DOHH2 (cell line): ENCODE measurements around the gene ISL2.
"Not testable (repeated sequence)": the region's sequence is repeated elsewhere in the genome, so short reads cannot be mapped to it uniquely, and the experiment has no call there.

Source experiments
- H3F3A ChIP-seq: fragments of 200-600 bp; sonication (generic), shearing (Covaris generic); 2 replicates; pipeline ENCODE4 v1.6.0; 2016; ENCODE audit warnings: antibody characterized with exemption, mild to moderate bottlenecking; ENCODE audit not compliant: control insufficient read depth, insufficient read depth
- H3K27ac ChIP-seq: fragments of 200-600 bp; sonication (generic); 2 replicates; pipeline ENCODE4 v1.5.1; 2014; ENCODE audit warnings: low read depth, mild to moderate bottlenecking, low read length, moderate library complexity
- H3K27me3 ChIP-seq: fragments of 200-600 bp; sonication (generic); 2 replicates; pipeline ENCODE4 v1.6.1; 2014; ENCODE audit warnings: mild to moderate bottlenecking, low read length, mixed read lengths; ENCODE audit not compliant: control insufficient read depth
- H3K36me3 ChIP-seq: fragments of 200-600 bp; sonication (generic); 2 replicates; pipeline ENCODE4 v1.6.1; 2014; ENCODE audit warnings: mild to moderate bottlenecking, low read length, moderate library complexity, mixed read lengths; ENCODE audit not compliant: control insufficient read depth
- H3K4me1 ChIP-seq: fragments of 200-600 bp; sonication (generic); 2 replicates; pipeline ENCODE4 v1.6.1; 2014; ENCODE audit warnings: mild to moderate bottlenecking, low read length, mixed read lengths; ENCODE audit not compliant: control insufficient read depth
- H3K4me2 ChIP-seq: fragments of 200-600 bp; sonication (generic); 2 replicates; pipeline ENCODE4 v1.6.0; 2014; ENCODE audit warnings: mild to moderate bottlenecking, low read length, moderate library complexity
- H3K4me3 ChIP-seq: fragments of 200-600 bp; sonication (generic); 2 replicates; pipeline ENCODE4 v1.5.1; 2014; ENCODE audit warnings: mild to moderate bottlenecking, low read length, mixed read lengths
- H3K79me2 ChIP-seq: fragments of 200-600 bp; sonication (generic); 2 replicates; pipeline ENCODE4 v1.6.1; 2014; ENCODE audit warnings: mild to moderate bottlenecking, low read length, mixed read lengths; ENCODE audit not compliant: control insufficient read depth
- H3K9me2 ChIP-seq: fragments of 200-600 bp; sonication (generic); replicated peaks from 2 replicates; pipeline ENCODE4 v1.6.1; 2014; ENCODE audit warnings: mild to moderate bottlenecking, low read length, mixed read lengths; ENCODE audit not compliant: control insufficient read depth
- H3K9me3 ChIP-seq: fragments of 200-600 bp; sonication (generic); 2 replicates; pipeline ENCODE4 v1.6.1; 2014; ENCODE audit warnings: antibody characterized with exemption, low read length, mixed read lengths; ENCODE audit not compliant: control insufficient read depth, insufficient read depth
- H4K20me1 ChIP-seq: fragments of 200-600 bp; sonication (generic); 2 replicates; pipeline ENCODE4 v1.6.0; 2014; ENCODE audit warnings: low read depth, mild to moderate bottlenecking, antibody characterized with exemption, low read length, moderate library complexity; ENCODE audit not compliant: control insufficient read depth, insufficient read depth
- CTCF ChIP-seq: fragments of 200-600 bp; sonication (generic); IDR thresholded peaks from one replicate; pipeline ENCODE4 v1.5.1; 2014; ENCODE audit warnings: antibody characterized with exemption, mild to moderate bottlenecking, low read depth, low read length; ENCODE audit not compliant: poor library complexity, severe bottlenecking
- EZH2phosphoT487 ChIP-seq: fragments of 200-600 bp; sonication (generic); IDR thresholded peaks from 2 replicates; pipeline ENCODE4 v1.6.1; 2017; ENCODE audit warnings: borderline replicate concordance, mild to moderate bottlenecking, antibody characterized with exemption, low read length, moderate library complexity, mixed read lengths

Gene ISL2

GRCh38 chr15:76311100-76311953 lies 25.2 kb upstream of the ISL2 start, which contains the start of gene ETFA:
Gene ETFA, minus strand, starts transcription at chr15:76311469. Its CDS starts 81 bp downstream, at chr15:76311388.
- H3K36me3 ChIP-seq: peaks cover 21% of the 10 kb centered on the region
- TF ChIP-seq EZH2phosphoT487 (no peak), CTCF (no peak)
- peak within 1 kb of the TSS; percentile 53 for H3K27ac ChIP-seq
- peaks cover 12% of the 10 kb centered on the region for H4K20me1 ChIP-seq
- H3K4me1 ChIP-seq: peaks cover 16% of the 10 kb centered on the region
- H3K27me3 ChIP-seq: no peaks in the 10 kb centered on the region
- H3K9me2 ChIP-seq: no peaks in the 10 kb centered on the region
- H3K4me3 ChIP-seq: peak within 1 kb of the TSS; percentile 100
- peak within 1 kb of the TSS; percentile 100 for H3K4me2 ChIP-seq
- H3F3A ChIP-seq: no peaks in the 10 kb centered on the region
- no peaks in the 10 kb centered on the region for H3K9me3 ChIP-seq
- peaks cover 49% of the 10 kb centered on the region for H3K79me2 ChIP-seq

GRCh38 chr15:76312540-76313174 lies 23.9 kb upstream of the ISL2 start:
- H3K4me2 ChIP-seq: no peak overlapping the region
- H3K27ac ChIP-seq: no peak overlapping the region
- H3K4me1 ChIP-seq: peaks cover 16% of the 10 kb centered on the region

GRCh38 chr15:76313175-76313567 lies 23.4 kb upstream of the ISL2 start:
- H3F3A ChIP-seq, H3K27me3 ChIP-seq, H3K9me2 ChIP-seq, H3K9me3 ChIP-seq, H3K4me3 ChIP-seq, H3K4me2 ChIP-seq, H4K20me1 ChIP-seq, H3K27ac ChIP-seq: not testable (repeated sequence)
- peaks cover 15% of the 10 kb centered on the region for H3K36me3 ChIP-seq
- peaks cover 31% of the 10 kb centered on the region for H3K79me2 ChIP-seq
- peaks cover 16% of the 10 kb centered on the region for H3K4me1 ChIP-seq

More at GRCh38 chr15:76312540-76313174, 23.9 kb upstream of the ISL2 start:
- Histone ChIP-seq H3K4me3 (no peak overlapping the region), H3F3A (no peaks in the 10 kb centered on the region), H3K27me3 (no peaks in the 10 kb centered on the region), H3K79me2 (peaks cover 36% of the 10 kb centered on the region), H3K36me3 (peaks cover 20% of the 10 kb centered on the region), H3K9me3 (no peaks in the 10 kb centered on the region), H3K9me2 (no peaks in the 10 kb centered on the region), H4K20me1 (peaks cover 12% of the 10 kb centered on the region)
- TF ChIP-seq EZH2phosphoT487: no peak
- no peak for TF ChIP-seq CTCF

GRCh38 chr15:76313731-76314130 lies 22.8 kb upstream of the ISL2 start:
- Histone ChIP-seq H3K27ac (no peak overlapping the region), H3K9me2 (no peaks in the 10 kb centered on the region), H3K79me2 (peaks cover 25% of the 10 kb centered on the region), H3F3A (no peaks in the 10 kb centered on the region), H3K4me2 (no peak overlapping the region), H4K20me1 (0 out of 2 replicates have a peak, but pooled peaks cover 4% of the 10 kb centered on the region), H3K27me3 (no peaks in the 10 kb centered on the region), H3K4me1 (peaks cover 16% of the 10 kb centered on the region), H3K4me3 (no peak overlapping the region), H3K36me3 (peaks cover 9% of the 10 kb centered on the region), H3K9me3 (no peaks in the 10 kb centered on the region)
- no peak for TF ChIP-seq CTCF
- no peak for TF ChIP-seq EZH2phosphoT487
